Thyroid gland (tissue), 4 donors: ENCODE measurements around the gene ALG5.

Experiments
- POLR2A ChIP-seq, 2 donors: fragments of 450-650 bp; IDR thresholded peaks; one replicate each; pipeline ENCODE4 v1.6.1; 2017; ENCODE audit warnings: antibody characterized with exemption in 2 of 2, mild to moderate bottlenecking in 2 of 2, moderate library complexity in 1 of 2
- TF ChIP-seq, protein P1 (sequence below), 6 experiments: fragments of 200-600 bp in 3 of 6; fragments of 450-650 bp in 3 of 6; sonication (generic) in 3 of 6; IDR thresholded peaks; one replicate each; pipeline ENCODE4 v1.5.1; 2016 to 2019; ENCODE audit warnings: antibody characterized with exemption in 6 of 6, mild to moderate bottlenecking in 2 of 6, inconsistent platforms in 1 of 6, moderate library complexity in 1 of 6

DNA sequence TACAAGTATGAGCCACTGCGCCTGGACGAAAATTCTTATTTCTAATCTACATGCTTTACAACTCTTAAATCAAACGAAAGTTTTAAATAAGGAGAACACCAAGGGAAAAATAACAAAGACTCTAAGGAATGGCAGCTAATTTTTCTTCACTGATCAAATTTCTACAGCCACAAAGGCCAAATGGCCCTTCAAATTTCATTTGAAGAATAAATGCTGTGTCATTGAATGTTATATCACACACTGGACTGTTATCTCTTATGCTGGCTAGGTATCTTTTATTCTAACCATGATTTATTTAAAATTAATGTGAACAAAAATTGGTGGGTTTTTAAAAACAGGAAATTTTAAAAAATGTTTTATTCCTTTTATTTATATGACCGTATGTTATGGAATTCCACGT is 93.2 kb downstream of the ALG5 start:
- TF ChIP-seq, protein P1, sequence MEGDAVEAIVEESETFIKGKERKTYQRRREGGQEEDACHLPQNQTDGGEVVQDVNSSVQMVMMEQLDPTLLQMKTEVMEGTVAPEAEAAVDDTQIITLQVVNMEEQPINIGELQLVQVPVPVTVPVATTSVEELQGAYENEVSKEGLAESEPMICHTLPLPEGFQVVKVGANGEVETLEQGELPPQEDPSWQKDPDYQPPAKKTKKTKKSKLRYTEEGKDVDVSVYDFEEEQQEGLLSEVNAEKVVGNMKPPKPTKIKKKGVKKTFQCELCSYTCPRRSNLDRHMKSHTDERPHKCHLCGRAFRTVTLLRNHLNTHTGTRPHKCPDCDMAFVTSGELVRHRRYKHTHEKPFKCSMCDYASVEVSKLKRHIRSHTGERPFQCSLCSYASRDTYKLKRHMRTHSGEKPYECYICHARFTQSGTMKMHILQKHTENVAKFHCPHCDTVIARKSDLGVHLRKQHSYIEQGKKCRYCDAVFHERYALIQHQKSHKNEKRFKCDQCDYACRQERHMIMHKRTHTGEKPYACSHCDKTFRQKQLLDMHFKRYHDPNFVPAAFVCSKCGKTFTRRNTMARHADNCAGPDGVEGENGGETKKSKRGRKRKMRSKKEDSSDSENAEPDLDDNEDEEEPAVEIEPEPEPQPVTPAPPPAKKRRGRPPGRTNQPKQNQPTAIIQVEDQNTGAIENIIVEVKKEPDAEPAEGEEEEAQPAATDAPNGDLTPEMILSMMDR (IDR thresholded peaks at IDR 0.05): no peak
- no peak for TF ChIP-seq POLR2A (IDR thresholded peaks at IDR 0.05)
